WTC11 (cell line): Measurements from ENCODE around the gene ATPAF1. TPM values are rescaled to one million over a fixed set of nuclear protein-coding genes. Genes with fewer than 3 reads are reported as not detected.

Experiments used
- ATAC-seq: fragments of 200-7000 bp; cut with Tn5 transposase; 2 replicates; pipeline ENCODE4 v1.10.0; 2021; ENCODE audit warnings: mild to moderate bottlenecking, moderate library complexity
- CTCF ChIA-PET: fragments of 300-600 bp; sonication (Branson Sonifier 250); formaldehyde crosslinking; loops from one replicate; lab custom pipeline; 2021; ENCODE audit warnings: antibody characterized with exemption; lab: Charles Lee
- POLR2A ChIA-PET: fragments of 350-600 bp; sonication (Branson Sonifier 250); formaldehyde crosslinking; loops from one replicate; lab custom pipeline; 2021; ENCODE audit warnings: antibody characterized with exemption; lab: Charles Lee
- DNase-seq: peaks from one replicate; pipeline ENCODE4 v3.0.0; 2021; ENCODE audit warnings: low spot score
- H3K27ac Mint-ChIP-seq: 2 replicates; pipeline ENCODE4 v1.8.0; 2021; ENCODE audit warnings: mixed read lengths
- H3K27me3 Mint-ChIP-seq: 2 replicates; pipeline ENCODE4 v1.8.0; 2021; ENCODE audit warnings: low read depth, mild to moderate bottlenecking, moderate library complexity, mixed read lengths
- H3K36me3 Mint-ChIP-seq: 2 replicates; pipeline ENCODE4 v1.8.0; 2021; ENCODE audit warnings: mixed read lengths
- H3K4me1 Mint-ChIP-seq: 2 replicates; pipeline ENCODE4 v1.8.0; 2022; ENCODE audit warnings: mixed read lengths
- H3K4me3 Mint-ChIP-seq: 2 replicates; pipeline ENCODE4 v1.8.0; 2021; ENCODE audit warnings: mild to moderate bottlenecking, moderate library complexity, mixed read lengths
- H3K9me3 Mint-ChIP-seq: 2 replicates; pipeline ENCODE4 v1.8.0; 2021; ENCODE audit warnings: mixed read lengths
- CREM ChIP-seq: sonication (generic); formaldehyde crosslinking; IDR thresholded peaks from 2 replicates; pipeline ENCODE4 v1.8.1; 2022; ENCODE audit warnings: mild to moderate bottlenecking, missing genetic modification reagents, moderate library complexity
- ELF4 ChIP-seq: sonication (generic); formaldehyde crosslinking; IDR thresholded peaks from 2 replicates; pipeline ENCODE4 v1.8.1; 2022; ENCODE audit warnings: low read depth, mild to moderate bottlenecking, moderate library complexity, missing genetic modification reagents
- EMX1 ChIP-seq: fragments of 250-450 bp; sonication (Bioruptor Pico); IDR thresholded peaks from 2 replicates; pipeline ENCODE4 v1.8.0; 2021; ENCODE audit warnings: mild to moderate bottlenecking
- FOXK1 ChIP-seq: sonication (generic); formaldehyde crosslinking; IDR thresholded peaks from 2 replicates; pipeline ENCODE4 v1.8.0; 2022; ENCODE audit warnings: mild to moderate bottlenecking, moderate library complexity, missing genetic modification reagents
- FOXP1 ChIP-seq: sonication (generic); formaldehyde crosslinking; IDR thresholded peaks from 2 replicates; pipeline ENCODE4 v1.8.0; 2022; ENCODE audit warnings: missing genetic modification reagents, mild to moderate bottlenecking, moderate library complexity, borderline replicate concordance
- HMGA2 ChIP-seq: fragments of 250-450 bp; sonication (Bioruptor Pico); IDR thresholded peaks from 2 replicates; pipeline ENCODE4 v1.4.0; 2021; ENCODE audit warnings: mild to moderate bottlenecking, moderate library complexity
- KAT7 ChIP-seq: sonication (generic); formaldehyde crosslinking; IDR thresholded peaks from 2 replicates; pipeline ENCODE4 v1.8.1; 2023; ENCODE audit warnings: missing genetic modification reagents, mild to moderate bottlenecking, borderline replicate concordance
- NFE2L1 ChIP-seq: sonication (generic); formaldehyde crosslinking; IDR thresholded peaks from 2 replicates; pipeline ENCODE4 v1.8.1; 2023; ENCODE audit warnings: missing genetic modification reagents
- NFYB ChIP-seq: sonication (generic); formaldehyde crosslinking; conservative IDR thresholded peaks from 2 replicates; pipeline ENCODE4 v1.8.0; 2022; ENCODE audit warnings: low read depth, missing genetic modification reagents
- OVOL2 ChIP-seq: fragments of 250-450 bp; sonication (Bioruptor Pico); IDR thresholded peaks from 2 replicates; pipeline ENCODE4 v1.9.0; 2021; ENCODE audit warnings: mild to moderate bottlenecking, borderline replicate concordance
- TCF7 ChIP-seq: sonication (generic); formaldehyde crosslinking; IDR thresholded peaks from 2 replicates; pipeline ENCODE4 v1.8.0; 2022; ENCODE audit warnings: mild to moderate bottlenecking, low read depth, missing genetic modification reagents, moderate library complexity
- TEAD4 ChIP-seq: sonication (generic); formaldehyde crosslinking; IDR thresholded peaks from 2 replicates; pipeline ENCODE4 v1.8.0; 2022; ENCODE audit warnings: mild to moderate bottlenecking, missing genetic modification reagents
- ZNF138 ChIP-seq: sonication (generic); formaldehyde crosslinking; conservative IDR thresholded peaks from 2 replicates; pipeline ENCODE4 v1.8.1; 2022; ENCODE audit warnings: mild to moderate bottlenecking, moderate library complexity, missing genetic modification reagents
- ZNF232 ChIP-seq: sonication (generic); formaldehyde crosslinking; IDR thresholded peaks from 2 replicates; pipeline ENCODE4 v1.8.0; 2022; ENCODE audit warnings: mild to moderate bottlenecking, missing genetic modification reagents
- ZNF317 ChIP-seq: sonication (generic); formaldehyde crosslinking; IDR thresholded peaks from 2 replicates; pipeline ENCODE4 v1.8.1; 2023; ENCODE audit warnings: low read depth, mild to moderate bottlenecking, moderate library complexity, missing genetic modification reagents, borderline replicate concordance
- ZNF671 ChIP-seq: fragments of 250-450 bp; sonication (Bioruptor Pico); IDR thresholded peaks from 2 replicates; pipeline ENCODE4 v1.8.0; 2021; ENCODE audit warnings: mild to moderate bottlenecking
- total RNA-seq: library from RNA; stranded (reverse); gene quantifications from 3 replicates; pipeline ENCODE4 v1.2.3, GENCODE V29; 2021
- TF ChIP-seq, protein P1 (sequence below): fragments of 250-450 bp; sonication (Bioruptor Pico); IDR thresholded peaks from 2 replicates; pipeline ENCODE4 v1.9.0; 2021; ENCODE audit warnings: mild to moderate bottlenecking
- TF ChIP-seq, protein P2 (sequence below): sonication (generic); formaldehyde crosslinking; IDR thresholded peaks from 2 replicates; pipeline ENCODE4 v1.8.1; 2022; ENCODE audit warnings: low read depth, mild to moderate bottlenecking, moderate library complexity, missing genetic modification reagents, borderline replicate concordance
- TF ChIP-seq, protein P3 (sequence below): sonication (generic); formaldehyde crosslinking; IDR thresholded peaks from 2 replicates; pipeline ENCODE4 v1.8.1; 2023; ENCODE audit warnings: mild to moderate bottlenecking, missing genetic modification reagents
- TF ChIP-seq, protein P4 (sequence below): fragments of 250-450 bp; sonication (Bioruptor Pico); IDR thresholded peaks from 2 replicates; pipeline ENCODE4 v1.9.0; 2021; ENCODE audit warnings: moderate library complexity, mild to moderate bottlenecking, inconsistent platforms, borderline replicate concordance
- TF ChIP-seq, protein P5 (sequence below): fragments of 250-450 bp; sonication (Bioruptor Pico); IDR thresholded peaks from 2 replicates; pipeline ENCODE4 v1.9.0; 2021; ENCODE audit warnings: mild to moderate bottlenecking, borderline replicate concordance

ATPAF1 gene
- total RNA-seq, 1 experiment from 2014 or later, result 35.7 TPM

DNA sequence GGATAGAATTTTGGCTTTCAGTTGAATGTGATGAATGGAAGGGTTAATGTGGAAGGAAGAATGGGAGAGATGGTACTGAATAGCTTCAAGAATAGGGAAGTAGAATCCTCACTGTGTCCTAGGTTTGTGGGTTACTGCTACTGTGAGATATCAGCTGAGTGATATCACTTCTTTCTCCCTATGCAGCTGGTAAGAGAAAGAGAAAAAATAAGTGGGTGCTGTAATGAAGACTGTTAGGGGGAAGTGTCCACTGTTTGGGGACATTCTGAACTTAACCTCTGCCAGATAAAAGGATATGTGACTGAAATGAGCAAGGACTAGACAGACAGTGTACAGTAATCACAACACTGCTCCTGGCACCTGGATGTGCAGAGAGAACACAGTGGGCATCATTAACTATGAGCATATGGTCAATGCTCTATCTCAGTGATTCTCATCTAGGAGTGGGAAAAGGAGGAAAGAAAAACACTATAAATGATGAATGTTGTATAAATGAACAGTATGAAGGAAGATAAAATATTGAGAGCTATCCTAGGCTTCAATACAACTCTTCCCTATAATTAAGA, 26.0 kb downstream of the ATPAF1 start:
- no peak for ATAC-seq
- CTCF ChIA-PET, result interaction anchor here (1.1 kb wide), 2 partner anchors 24 to 236 kb away, joined by 3 read pairs; no protein-coding TSS in a partner anchor
- Mint-ChIP-seq H3K27ac (no peak overlapping the region), H3K27me3 (no peaks in the 10 kb centered on the region), H3K4me3 (no peak overlapping the region), H3K4me1 (no peaks in the 10 kb centered on the region), H3K9me3 (peaks cover under 1% of the 10 kb centered on the region), H3K36me3 (peaks cover 6% of the 10 kb centered on the region)
- TF ChIP-seq ZNF317 (CRISPR knock-in tag), result no peak
- TF ChIP-seq ELF4 (CRISPR knock-in tag), result no peak
- no peak for TF ChIP-seq CREM (CRISPR knock-in tag)
- no peak for TF ChIP-seq TCF7
- TF ChIP-seq NFYB (CRISPR knock-in tag), result no peak
- TF ChIP-seq, protein P1, sequence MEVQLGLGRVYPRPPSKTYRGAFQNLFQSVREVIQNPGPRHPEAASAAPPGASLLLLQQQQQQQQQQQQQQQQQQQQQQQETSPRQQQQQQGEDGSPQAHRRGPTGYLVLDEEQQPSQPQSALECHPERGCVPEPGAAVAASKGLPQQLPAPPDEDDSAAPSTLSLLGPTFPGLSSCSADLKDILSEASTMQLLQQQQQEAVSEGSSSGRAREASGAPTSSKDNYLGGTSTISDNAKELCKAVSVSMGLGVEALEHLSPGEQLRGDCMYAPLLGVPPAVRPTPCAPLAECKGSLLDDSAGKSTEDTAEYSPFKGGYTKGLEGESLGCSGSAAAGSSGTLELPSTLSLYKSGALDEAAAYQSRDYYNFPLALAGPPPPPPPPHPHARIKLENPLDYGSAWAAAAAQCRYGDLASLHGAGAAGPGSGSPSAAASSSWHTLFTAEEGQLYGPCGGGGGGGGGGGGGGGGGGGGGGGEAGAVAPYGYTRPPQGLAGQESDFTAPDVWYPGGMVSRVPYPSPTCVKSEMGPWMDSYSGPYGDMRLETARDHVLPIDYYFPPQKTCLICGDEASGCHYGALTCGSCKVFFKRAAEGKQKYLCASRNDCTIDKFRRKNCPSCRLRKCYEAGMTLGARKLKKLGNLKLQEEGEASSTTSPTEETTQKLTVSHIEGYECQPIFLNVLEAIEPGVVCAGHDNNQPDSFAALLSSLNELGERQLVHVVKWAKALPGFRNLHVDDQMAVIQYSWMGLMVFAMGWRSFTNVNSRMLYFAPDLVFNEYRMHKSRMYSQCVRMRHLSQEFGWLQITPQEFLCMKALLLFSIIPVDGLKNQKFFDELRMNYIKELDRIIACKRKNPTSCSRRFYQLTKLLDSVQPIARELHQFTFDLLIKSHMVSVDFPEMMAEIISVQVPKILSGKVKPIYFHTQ, result no peak
- TF ChIP-seq, protein P2, sequence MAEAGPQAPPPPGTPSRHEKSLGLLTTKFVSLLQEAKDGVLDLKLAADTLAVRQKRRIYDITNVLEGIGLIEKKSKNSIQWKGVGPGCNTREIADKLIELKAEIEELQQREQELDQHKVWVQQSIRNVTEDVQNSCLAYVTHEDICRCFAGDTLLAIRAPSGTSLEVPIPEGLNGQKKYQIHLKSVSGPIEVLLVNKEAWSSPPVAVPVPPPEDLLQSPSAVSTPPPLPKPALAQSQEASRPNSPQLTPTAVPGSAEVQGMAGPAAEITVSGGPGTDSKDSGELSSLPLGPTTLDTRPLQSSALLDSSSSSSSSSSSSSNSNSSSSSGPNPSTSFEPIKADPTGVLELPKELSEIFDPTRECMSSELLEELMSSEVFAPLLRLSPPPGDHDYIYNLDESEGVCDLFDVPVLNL (CRISPR knock-in tag), result no peak
- no peak for TF ChIP-seq TEAD4
- no peak for TF ChIP-seq FOXP1 (CRISPR knock-in tag)
- no peak for TF ChIP-seq ZNF671
- no peak for TF ChIP-seq ZNF232 (CRISPR knock-in tag)
- POLR2A ChIA-PET, result no interaction called here
- no peak for DNase-seq

DNA sequence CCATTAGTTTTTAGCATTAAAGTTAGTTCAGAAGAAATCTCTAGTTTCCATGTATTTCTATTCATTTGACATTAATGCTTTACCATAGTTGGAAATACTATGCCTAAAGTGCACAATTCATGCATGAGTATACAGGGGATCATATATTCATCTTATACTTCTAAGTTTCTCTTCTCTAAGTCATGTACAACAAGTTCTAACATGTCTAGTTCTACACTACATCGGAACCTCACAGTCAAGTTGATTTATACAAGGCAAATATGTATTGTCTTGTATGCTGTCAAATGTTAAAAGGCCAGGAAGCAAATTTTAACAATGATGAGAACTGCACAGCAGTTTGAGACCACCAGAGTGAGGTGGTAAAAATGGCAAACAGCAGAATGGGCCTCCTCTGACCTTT, 28.6 kb downstream of the ATPAF1 start:
- Mint-ChIP-seq H3K27ac (no peak overlapping the region), H3K9me3 (no peaks in the 10 kb centered on the region), H3K4me3 (no peak overlapping the region), H3K27me3 (no peaks in the 10 kb centered on the region), H3K36me3 (peaks cover 9% of the 10 kb centered on the region; the same call in 1 of the 2 replicates), H3K4me1 (no peaks in the 10 kb centered on the region)
- no peak for DNase-seq
- ChIA-PET POLR2A (no interaction called here), CTCF (no interaction called here)
- TF ChIP-seq NFE2L1, result no peak
- TF ChIP-seq KAT7 (CRISPR knock-in tag), result no peak
- TF ChIP-seq ZNF317 (CRISPR knock-in tag), result no peak
- no peak for TF ChIP-seq ZNF671
- TF ChIP-seq EMX1 (CRISPR knock-in tag), result no peak
- TF ChIP-seq TCF7, result no peak
- no peak for ATAC-seq

DNA sequence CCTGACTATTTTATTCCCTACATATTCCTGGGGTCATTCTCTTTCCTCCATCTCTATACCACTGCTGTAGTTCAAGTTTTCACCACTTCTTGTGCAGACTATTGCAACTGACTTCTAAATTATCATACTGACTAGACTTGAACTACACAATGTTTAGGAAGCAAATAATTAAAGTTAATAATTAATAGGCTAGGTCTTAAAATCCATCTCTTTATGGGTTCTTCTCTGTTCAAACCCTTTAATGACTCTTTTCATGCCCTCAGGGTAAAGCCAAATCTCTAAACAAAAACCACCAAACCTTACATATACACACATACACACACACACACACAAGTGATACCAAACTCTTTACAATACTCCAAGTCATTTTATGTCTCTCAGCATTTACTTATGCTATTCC, 29.2 kb downstream of the ATPAF1 start:
- H3K4me3 Mint-ChIP-seq, result no peak overlapping the region
- no peak overlapping the region for H3K27ac Mint-ChIP-seq
- POLR2A ChIA-PET, result no interaction called here
- ATAC-seq (no peak), DNase-seq (no peak)
- no peaks in the 10 kb centered on the region; the same call in 1 of the 2 replicates for H3K27me3 Mint-ChIP-seq
- CTCF ChIA-PET, result no interaction called here
- peaks cover 9% of the 10 kb centered on the region; the same call in 1 of the 2 replicates for H3K36me3 Mint-ChIP-seq
- no peaks in the 10 kb centered on the region for H3K4me1 Mint-ChIP-seq
- H3K9me3 Mint-ChIP-seq, result no peaks in the 10 kb centered on the region
- no peak for TF ChIP-seq HMGA2 (CRISPR knock-in tag)
- TF ChIP-seq, protein P3, sequence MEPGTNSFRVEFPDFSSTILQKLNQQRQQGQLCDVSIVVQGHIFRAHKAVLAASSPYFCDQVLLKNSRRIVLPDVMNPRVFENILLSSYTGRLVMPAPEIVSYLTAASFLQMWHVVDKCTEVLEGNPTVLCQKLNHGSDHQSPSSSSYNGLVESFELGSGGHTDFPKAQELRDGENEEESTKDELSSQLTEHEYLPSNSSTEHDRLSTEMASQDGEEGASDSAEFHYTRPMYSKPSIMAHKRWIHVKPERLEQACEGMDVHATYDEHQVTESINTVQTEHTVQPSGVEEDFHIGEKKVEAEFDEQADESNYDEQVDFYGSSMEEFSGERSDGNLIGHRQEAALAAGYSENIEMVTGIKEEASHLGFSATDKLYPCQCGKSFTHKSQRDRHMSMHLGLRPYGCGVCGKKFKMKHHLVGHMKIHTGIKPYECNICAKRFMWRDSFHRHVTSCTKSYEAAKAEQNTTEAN (CRISPR knock-in tag), result no peak
- TF ChIP-seq, protein P4, sequence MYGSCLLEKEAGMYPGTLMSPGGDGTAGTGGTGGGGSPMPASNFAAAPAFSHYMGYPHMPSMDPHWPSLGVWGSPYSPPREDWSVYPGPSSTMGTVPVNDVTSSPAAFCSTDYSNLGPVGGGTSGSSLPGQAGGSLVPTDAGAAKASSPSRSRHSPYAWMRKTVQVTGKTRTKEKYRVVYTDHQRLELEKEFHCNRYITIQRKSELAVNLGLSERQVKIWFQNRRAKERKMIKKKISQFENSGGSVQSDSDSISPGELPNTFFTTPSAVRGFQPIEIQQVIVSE (CRISPR knock-in tag), result no peak
- no peak for TF ChIP-seq OVOL2 (CRISPR knock-in tag)
- no peak for TF ChIP-seq FOXK1 (CRISPR knock-in tag)
- TF ChIP-seq, protein P5, sequence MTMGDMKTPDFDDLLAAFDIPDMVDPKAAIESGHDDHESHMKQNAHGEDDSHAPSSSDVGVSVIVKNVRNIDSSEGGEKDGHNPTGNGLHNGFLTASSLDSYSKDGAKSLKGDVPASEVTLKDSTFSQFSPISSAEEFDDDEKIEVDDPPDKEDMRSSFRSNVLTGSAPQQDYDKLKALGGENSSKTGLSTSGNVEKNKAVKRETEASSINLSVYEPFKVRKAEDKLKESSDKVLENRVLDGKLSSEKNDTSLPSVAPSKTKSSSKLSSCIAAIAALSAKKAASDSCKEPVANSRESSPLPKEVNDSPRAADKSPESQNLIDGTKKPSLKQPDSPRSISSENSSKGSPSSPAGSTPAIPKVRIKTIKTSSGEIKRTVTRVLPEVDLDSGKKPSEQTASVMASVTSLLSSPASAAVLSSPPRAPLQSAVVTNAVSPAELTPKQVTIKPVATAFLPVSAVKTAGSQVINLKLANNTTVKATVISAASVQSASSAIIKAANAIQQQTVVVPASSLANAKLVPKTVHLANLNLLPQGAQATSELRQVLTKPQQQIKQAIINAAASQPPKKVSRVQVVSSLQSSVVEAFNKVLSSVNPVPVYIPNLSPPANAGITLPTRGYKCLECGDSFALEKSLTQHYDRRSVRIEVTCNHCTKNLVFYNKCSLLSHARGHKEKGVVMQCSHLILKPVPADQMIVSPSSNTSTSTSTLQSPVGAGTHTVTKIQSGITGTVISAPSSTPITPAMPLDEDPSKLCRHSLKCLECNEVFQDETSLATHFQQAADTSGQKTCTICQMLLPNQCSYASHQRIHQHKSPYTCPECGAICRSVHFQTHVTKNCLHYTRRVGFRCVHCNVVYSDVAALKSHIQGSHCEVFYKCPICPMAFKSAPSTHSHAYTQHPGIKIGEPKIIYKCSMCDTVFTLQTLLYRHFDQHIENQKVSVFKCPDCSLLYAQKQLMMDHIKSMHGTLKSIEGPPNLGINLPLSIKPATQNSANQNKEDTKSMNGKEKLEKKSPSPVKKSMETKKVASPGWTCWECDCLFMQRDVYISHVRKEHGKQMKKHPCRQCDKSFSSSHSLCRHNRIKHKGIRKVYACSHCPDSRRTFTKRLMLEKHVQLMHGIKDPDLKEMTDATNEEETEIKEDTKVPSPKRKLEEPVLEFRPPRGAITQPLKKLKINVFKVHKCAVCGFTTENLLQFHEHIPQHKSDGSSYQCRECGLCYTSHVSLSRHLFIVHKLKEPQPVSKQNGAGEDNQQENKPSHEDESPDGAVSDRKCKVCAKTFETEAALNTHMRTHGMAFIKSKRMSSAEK (CRISPR knock-in tag), result no peak
- TF ChIP-seq ZNF138 (CRISPR knock-in tag), result no peak
- TF ChIP-seq ZNF671, result no peak
